ENCODE results near the gene MBTPS1. TPM values are rescaled to one million over a fixed set of nuclear protein-coding genes. Genes with fewer than 3 reads are reported as not detected.

Gene MBTPS1
- total RNA-seq: 100 to 1,000 TPM in 1 of 2 donors, 10 to 100 TPM in 1; 94.4 to 114 TPM
- 140 to 178 reads per million in 2 donors for total RNA-seq

- H3K27ac Mint-ChIP-seq: peak within 1 kb of the TSS; percentile 90
- H3K4me3 Mint-ChIP-seq: peak within 1 kb of the TSS; percentile 93
- DNase-seq (peak; percentile 97 to 99 (median 97)), ATAC-seq (peak; percentile 88)
- no peaks in the 10 kb centered on the region for H3K9me3 ChIP-seq (ENCODE audit: control insufficient read depth, low read length, poor library complexity, severe bottlenecking)
- H3K36me3 Mint-ChIP-seq (ENCODE audit: low read depth): no peaks in the 10 kb centered on the region
- peaks cover 14% of the 10 kb centered on the region for H3K4me1 Mint-ChIP-seq
- H3K27me3 Mint-ChIP-seq: no peaks in the 10 kb centered on the region
These were observed at the start of gene MBTPS1 for GRCh38 chr16:84116720-84117493. Gene MBTPS1 (minus strand): TSS chr16:84116942. CDS start chr16:84101783, 15,159 bp downstream.

- no peaks in the 10 kb centered on the region for H3K9me3 ChIP-seq (ENCODE audit: control insufficient read depth, low read length, poor library complexity, severe bottlenecking)
- Mint-ChIP-seq H3K4me1 (peaks cover 2% of the 10 kb centered on the region), H3K36me3 (ENCODE audit: low read depth) (peaks cover 4% of the 10 kb centered on the region), H3K4me3 (no peak overlapping the region), H3K27me3 (peaks cover 45% of the 10 kb centered on the region), H3K27ac (no peak overlapping the region)
- no peak for ATAC-seq
- DNase-seq: no peak
These were observed 49.0 kb upstream of the MBTPS1 start for GRCh38 chr16:84165746-84166145.

- Mint-ChIP-seq H3K4me1 (peaks cover 2% of the 10 kb centered on the region), H3K4me3 (no peak overlapping the region), H3K27ac (no peak overlapping the region), H3K27me3 (peaks cover 53% of the 10 kb centered on the region), H3K36me3 (ENCODE audit: low read depth) (peaks cover 2% of the 10 kb centered on the region)
- H3K9me3 ChIP-seq (ENCODE audit: control insufficient read depth, low read length, poor library complexity, severe bottlenecking): no peaks in the 10 kb centered on the region
- no peak for ATAC-seq
- no peak for DNase-seq
These were observed 45.1 kb upstream of the MBTPS1 start for GRCh38 chr16:84161801-84162200.

- no peak overlapping the region for H3K4me3 Mint-ChIP-seq
- DNase-seq: no peak
- H3K4me1 Mint-ChIP-seq: peaks cover 2% of the 10 kb centered on the region
- no peak for ATAC-seq
- H3K9me3 ChIP-seq (ENCODE audit: control insufficient read depth, low read length, poor library complexity, severe bottlenecking): no peaks in the 10 kb centered on the region
- no peak overlapping the region for H3K27ac Mint-ChIP-seq
- peaks cover 58% of the 10 kb centered on the region for H3K27me3 Mint-ChIP-seq
- H3K36me3 Mint-ChIP-seq (ENCODE audit: low read depth): peaks cover 2% of the 10 kb centered on the region
These were observed 44.3 kb upstream of the MBTPS1 start for GRCh38 chr16:84161037-84161436.

GRCh38 chr16:84159800-84160199 is 43.1 kb upstream of the MBTPS1 start:
- no peaks in the 10 kb centered on the region for H3K36me3 Mint-ChIP-seq (ENCODE audit: low read depth)
- H3K27ac Mint-ChIP-seq: no peak overlapping the region
- DNase-seq: no peak
- H3K27me3 Mint-ChIP-seq: peaks cover 57% of the 10 kb centered on the region
- H3K9me3 ChIP-seq (ENCODE audit: control insufficient read depth, low read length, poor library complexity, severe bottlenecking): no peaks in the 10 kb centered on the region
- H3K4me3 Mint-ChIP-seq: no peak overlapping the region
- ATAC-seq: no peak
- H3K4me1 Mint-ChIP-seq: peaks cover 4% of the 10 kb centered on the region

GRCh38 chr16:84159007-84159406 is 42.3 kb upstream of the MBTPS1 start:
- H3K36me3 Mint-ChIP-seq (ENCODE audit: low read depth): no peaks in the 10 kb centered on the region
- H3K27me3 Mint-ChIP-seq: peaks cover 49% of the 10 kb centered on the region
- H3K4me1 Mint-ChIP-seq: peaks cover 4% of the 10 kb centered on the region
- no peak overlapping the region for H3K27ac Mint-ChIP-seq
- no peak for DNase-seq
- no peak overlapping the region for H3K4me3 Mint-ChIP-seq
- no peaks in the 10 kb centered on the region for H3K9me3 ChIP-seq (ENCODE audit: control insufficient read depth, low read length, poor library complexity, severe bottlenecking)
- ATAC-seq: no peak

- H3K27ac Mint-ChIP-seq: no peak overlapping the region
- H3K9me3 ChIP-seq (ENCODE audit: control insufficient read depth, low read length, poor library complexity, severe bottlenecking): no peaks in the 10 kb centered on the region
- ATAC-seq (no peak), DNase-seq (no peak)
- H3K27me3 Mint-ChIP-seq: peaks cover 46% of the 10 kb centered on the region
- H3K4me3 Mint-ChIP-seq: no peak overlapping the region
- H3K36me3 Mint-ChIP-seq (ENCODE audit: low read depth): peaks cover 4% of the 10 kb centered on the region
- peaks cover 4% of the 10 kb centered on the region for H3K4me1 Mint-ChIP-seq
These were observed 39.6 kb upstream of the MBTPS1 start for GRCh38 chr16:84156342-84156784.

- H3K4me3 Mint-ChIP-seq: no peak overlapping the region
- ATAC-seq (no peak), DNase-seq (no peak)
- H3K27ac Mint-ChIP-seq: no peak overlapping the region
- no peaks in the 10 kb centered on the region for H3K9me3 ChIP-seq (ENCODE audit: control insufficient read depth, low read length, poor library complexity, severe bottlenecking)
- H3K4me1 Mint-ChIP-seq: peaks cover 4% of the 10 kb centered on the region
- H3K36me3 Mint-ChIP-seq (ENCODE audit: low read depth): peaks cover 4% of the 10 kb centered on the region
- peaks cover 51% of the 10 kb centered on the region for H3K27me3 Mint-ChIP-seq
These were observed 39.0 kb upstream of the MBTPS1 start for GRCh38 chr16:84155771-84156170.

- peaks cover 4% of the 10 kb centered on the region for H3K4me1 Mint-ChIP-seq
- peaks cover 4% of the 10 kb centered on the region for H3K36me3 Mint-ChIP-seq (ENCODE audit: low read depth)
- no peak overlapping the region for H3K4me3 Mint-ChIP-seq
- ATAC-seq: no peak
- H3K9me3 ChIP-seq (ENCODE audit: control insufficient read depth, low read length, poor library complexity, severe bottlenecking): no peaks in the 10 kb centered on the region
- peaks cover 52% of the 10 kb centered on the region for H3K27me3 Mint-ChIP-seq
- DNase-seq: no peak
- no peak overlapping the region for H3K27ac Mint-ChIP-seq
These were observed 38.5 kb upstream of the MBTPS1 start for GRCh38 chr16:84155226-84155625.

GRCh38 chr16:84153660-84154214 is 37.0 kb upstream of the MBTPS1 start:
- Mint-ChIP-seq H3K27me3 (peaks cover 54% of the 10 kb centered on the region), H3K4me1 (peaks cover 2% of the 10 kb centered on the region), H3K27ac (no peak overlapping the region), H3K4me3 (no peak overlapping the region), H3K36me3 (ENCODE audit: low read depth) (peaks cover 5% of the 10 kb centered on the region)
- DNase-seq (no peak), ATAC-seq (no peak)
- no peaks in the 10 kb centered on the region for H3K9me3 ChIP-seq (ENCODE audit: control insufficient read depth, low read length, poor library complexity, severe bottlenecking)

GRCh38 chr16:84150926-84151325 is 34.2 kb upstream of the MBTPS1 start:
- H3K9me3 ChIP-seq (ENCODE audit: control insufficient read depth, low read length, poor library complexity, severe bottlenecking): no peaks in the 10 kb centered on the region
- Mint-ChIP-seq H3K4me3 (no peak overlapping the region), H3K27ac (no peak overlapping the region), H3K4me1 (peaks cover 2% of the 10 kb centered on the region), H3K27me3 (peaks cover 43% of the 10 kb centered on the region), H3K36me3 (ENCODE audit: low read depth) (peaks cover 5% of the 10 kb centered on the region)
- ATAC-seq (no peak), DNase-seq (no peak)

- no peaks in the 10 kb centered on the region for H3K9me3 ChIP-seq (ENCODE audit: control insufficient read depth, low read length, poor library complexity, severe bottlenecking)
- ATAC-seq: peak; percentile 87
- peak within 1 kb of the TSS; percentile 97 for H3K4me3 Mint-ChIP-seq
- peak within 1 kb of the TSS; percentile 93 for H3K27ac Mint-ChIP-seq
- peak; percentile 94 to 99 (median 97) for DNase-seq
- H3K4me1 Mint-ChIP-seq: peaks cover 16% of the 10 kb centered on the region
- H3K36me3 Mint-ChIP-seq (ENCODE audit: low read depth): peaks cover 2% of the 10 kb centered on the region
- peaks cover 18% of the 10 kb centered on the region for H3K27me3 Mint-ChIP-seq
These were observed 28.3 kb upstream of the MBTPS1 start, which contains the start of the genes DNAAF1 and HSDL1 for GRCh38 chr16:84144859-84145639. Gene DNAAF1 (plus strand): TSS chr16:84145308. CDS start chr16:84145441, 133 bp downstream. Gene HSDL1 (minus strand): TSS chr16:84145177. CDS start chr16:84131321, 13,856 bp downstream.
